HCT116 (cell line): ENCODE measurements around the gene CCNJL. TPM values are rescaled to one million over a fixed set of nuclear protein-coding genes. Genes with fewer than 3 reads are reported as not detected.

ENCODE experiments used
- ATAC-seq: fragments of 200-7000 bp; cut with Tn5 transposase; 2 replicates; pipeline ENCODE4 v1.9.1; 2020; ENCODE audit warnings: mild to moderate bottlenecking, moderate library complexity
- BruUV-seq: library from RNA; stranded (reverse); fragments of 400-500 nt; replicated peaks from 2 replicates; lab custom pipeline; 2021; lab: Mats Ljungman, UMichigan
- CTCF ChIA-PET: fragments of 300-600 bp; sonication (Branson Sonifier 250); formaldehyde crosslinking; loops from one replicate; lab custom pipeline; 2021; ENCODE audit warnings: antibody characterized with exemption; lab: Charles Lee
- POLR2A ChIA-PET: fragments of 300-600, 350-600 bp; sonication (Branson Sonifier 250); formaldehyde crosslinking; loops from one replicate; lab custom pipeline; 2021; ENCODE audit warnings: antibody characterized with exemption; lab: Charles Lee
- RAD21 ChIA-PET, 2 experiments: fragments of 300-600 bp; sonication (Branson Sonifier 250); formaldehyde crosslinking; loops; one replicate each; lab custom pipeline; 2023; ENCODE audit warnings: low total read pairs in 2 of 2; ENCODE audit not compliant: uncharacterized antibody in 2 of 2, unreplicated experiment in 2 of 2, low non-redundant PET in 1 of 2; lab: Charles Lee
- DNase-seq: peaks from one replicate; pipeline ENCODE4 v3.0.0-alpha.2; 2010; ENCODE audit warnings: low read depth, low spot score
- H2AFZ ChIP-seq: fragments of 200-600 bp; shearing (Covaris generic), sonication (generic); 2 replicates; pipeline ENCODE4 v1.6.1; 2017; ENCODE audit warnings: low read depth, mixed run types, mixed read lengths, antibody characterized with exemption, low read length; ENCODE audit not compliant: poor library complexity, severe bottlenecking
- H3K27ac ChIP-seq: 2 replicates; pipeline ENCODE4 v1.5.1; 2012; ENCODE audit warnings: low read depth, low read length
- H3K27me3 ChIP-seq: fragments of 200-600 bp; sonication (generic); 2 replicates; pipeline ENCODE4 v1.6.1; 2016; ENCODE audit warnings: mixed run types, low read length, mixed read lengths; ENCODE audit not compliant: insufficient read depth
- H3K36me3 ChIP-seq, 2 experiments: fragments of 200-500 bp in 1 of 2; fragments of 200-600 bp in 1 of 2; sonication (Bioruptor generic) in 1 of 2; sonication (generic) in 1 of 2; 2 replicates each; pipeline versions ENCODE4 v1.5.1 to v1.6.1; 2014 to 2016; ENCODE audit warnings: low read length in 2 of 2, inconsistent platforms in 1 of 2, mixed read lengths in 1 of 2, mixed run types in 1 of 2; ENCODE audit not compliant: insufficient read depth in 2 of 2, control insufficient read depth in 1 of 2
- H3K4me1 ChIP-seq, 2 experiments: fragments of 200-600 bp in 1 of 2; sonication (generic) in 1 of 2; 2 replicates each; pipeline versions ENCODE4 v1.5.1 to v1.6.1; 2012 to 2017; ENCODE audit warnings: low read length in 2 of 2, inconsistent platforms in 1 of 2, mild to moderate bottlenecking in 1 of 2, mixed read lengths in 1 of 2, mixed run types in 1 of 2, moderate library complexity in 1 of 2; ENCODE audit not compliant: insufficient read depth in 2 of 2, control insufficient read depth in 1 of 2
- H3K4me2 ChIP-seq: fragments of 200-600 bp; sonication (generic); 2 replicates; pipeline ENCODE4 v1.6.1; 2017; ENCODE audit warnings: mixed run types, low read length, mixed read lengths
- H3K4me3 ChIP-seq, 2 experiments: fragments of 200-600 bp in 1 of 2; sonication (generic) in 1 of 2; replicated peaks in 1 of 2; 2 replicates each; pipeline ENCODE4 v1.5.1; 2011 to 2016; ENCODE audit warnings: low read length in 2 of 2, control low read depth in 1 of 2, low read depth in 1 of 2, mild to moderate bottlenecking in 1 of 2, mixed read lengths in 1 of 2, mixed run types in 1 of 2
- H3K79me2 ChIP-seq: fragments of 200-600 bp; sonication (generic); 2 replicates; pipeline ENCODE4 v1.6.1; 2017; ENCODE audit warnings: mild to moderate bottlenecking, mixed run types, low read length, moderate library complexity, mixed read lengths; ENCODE audit not compliant: insufficient read depth
- H3K9ac ChIP-seq: fragments of 200-600 bp; sonication (generic); 2 replicates; pipeline ENCODE4 v1.6.1; 2016; ENCODE audit warnings: low read length, mixed read lengths
- H3K9me2 ChIP-seq: fragments of 200-600 bp; sonication (generic), shearing (Covaris generic); 2 replicates; pipeline ENCODE4 v1.6.1; 2017; ENCODE audit warnings: mixed run types, mild to moderate bottlenecking, moderate library complexity; ENCODE audit not compliant: insufficient read depth
- H3K9me3 ChIP-seq, 2 experiments: fragments of 200-500 bp in 1 of 2; fragments of 200-600 bp in 1 of 2; sonication (Bioruptor generic) in 1 of 2; sonication (generic) in 1 of 2; 2 replicates each; pipeline ENCODE4 v1.6.1; 2014 to 2017; ENCODE audit warnings: low read length in 2 of 2, mixed read lengths in 2 of 2, inconsistent platforms in 1 of 2, low read depth in 1 of 2, mild to moderate bottlenecking in 1 of 2, mixed run types in 1 of 2, moderate library complexity in 1 of 2; ENCODE audit not compliant: control insufficient read depth in 1 of 2, insufficient read depth in 1 of 2
- H4K20me1 ChIP-seq: fragments of 200-600 bp; sonication (generic), shearing (Covaris generic); 2 replicates; pipeline ENCODE4 v1.6.1; 2017; ENCODE audit warnings: mixed run types, mild to moderate bottlenecking, moderate library complexity; ENCODE audit not compliant: insufficient read depth
- EGR1 ChIP-seq: IDR thresholded peaks from 2 replicates; pipeline ENCODE4 v1.6.1; 2012; ENCODE audit warnings: low read depth
- EZH2phosphoT487 ChIP-seq: fragments of 200-600 bp; IDR thresholded peaks from 2 replicates; pipeline ENCODE4 v1.6.1; 2018; ENCODE audit warnings: antibody characterized with exemption, borderline replicate concordance
- JUND ChIP-seq: IDR thresholded peaks from 2 replicates; pipeline ENCODE4 v1.6.1; 2012
- POLR2A ChIP-seq: IDR thresholded peaks from 2 replicates; pipeline ENCODE4 v1.7.0; 2011; ENCODE audit warnings: borderline replicate concordance; ENCODE audit not compliant: insufficient read depth, insufficient read length; ENCODE audit errors: extremely low read depth
- POLR2AphosphoS5 ChIP-seq: IDR thresholded peaks from 2 replicates; pipeline ENCODE4 v1.6.1; 2011; ENCODE audit warnings: mild to moderate bottlenecking, low read depth, low read length, moderate library complexity
- RAD21 ChIP-seq: IDR thresholded peaks from 2 replicates; pipeline ENCODE4 v1.6.1; 2012; ENCODE audit warnings: low read depth, mild to moderate bottlenecking
- SP1 ChIP-seq: IDR thresholded peaks from 2 replicates; pipeline ENCODE4 v1.6.1; 2012; ENCODE audit warnings: low read depth
- SRF ChIP-seq: IDR thresholded peaks from 2 replicates; pipeline ENCODE4 v1.6.1; 2012; ENCODE audit warnings: low read depth
- TCF7L2 ChIP-seq: IDR thresholded peaks from 2 replicates; pipeline ENCODE4 v1.7.0; 2011; ENCODE audit warnings: borderline replicate concordance, inconsistent platforms; ENCODE audit not compliant: insufficient read depth, insufficient read length; ENCODE audit errors: extremely low read depth
- intact Hi-C: fragments of 100-400 bp; cut with micrococcal nuclease; formaldehyde crosslinking; loops from 2 replicates; pipeline ENCODE4 v1.10.0; 2022
- total RNA-seq: library from RNA; stranded (reverse); gene quantifications from one replicate; pipeline ENCODE4 v1.2.1, GENCODE V29; 2021; ENCODE audit not compliant: unreplicated experiment
- TF ChIP-seq, protein P1 (sequence below): IDR thresholded peaks from 2 replicates; pipeline ENCODE4 v1.6.1; 2012
- TF ChIP-seq, protein P2 (sequence below), 3 experiments: fragments of 200-600 bp in 1 of 3; sonication (generic) in 1 of 3; IDR thresholded peaks in 2 of 3; conservative IDR thresholded peaks in 1 of 3; 2 replicates each; pipeline ENCODE4 v1.5.1; 2012 to 2017; ENCODE audit warnings: low read depth in 2 of 3, low read length in 2 of 3, antibody characterized with exemption in 1 of 3, borderline replicate concordance in 1 of 3, control low read depth in 1 of 3, mild to moderate bottlenecking in 1 of 3, mixed read lengths in 1 of 3, mixed run types in 1 of 3, moderate library complexity in 1 of 3; ENCODE audit not compliant: insufficient read depth in 1 of 3
- TF ChIP-seq, protein P3 (sequence below): IDR thresholded peaks from 2 replicates; pipeline ENCODE4 v1.6.1; 2011; ENCODE audit warnings: mild to moderate bottlenecking, low read length, moderate library complexity; ENCODE audit not compliant: insufficient replicate concordance; ENCODE audit errors: extremely low read depth
- TF ChIP-seq, protein P4 (sequence below): IDR thresholded peaks from 2 replicates; pipeline ENCODE4 v1.6.1; 2012

Gene CCNJL
- total RNA-seq, 1 experiment from 2014 or later: 2.9 TPM

DNA sequence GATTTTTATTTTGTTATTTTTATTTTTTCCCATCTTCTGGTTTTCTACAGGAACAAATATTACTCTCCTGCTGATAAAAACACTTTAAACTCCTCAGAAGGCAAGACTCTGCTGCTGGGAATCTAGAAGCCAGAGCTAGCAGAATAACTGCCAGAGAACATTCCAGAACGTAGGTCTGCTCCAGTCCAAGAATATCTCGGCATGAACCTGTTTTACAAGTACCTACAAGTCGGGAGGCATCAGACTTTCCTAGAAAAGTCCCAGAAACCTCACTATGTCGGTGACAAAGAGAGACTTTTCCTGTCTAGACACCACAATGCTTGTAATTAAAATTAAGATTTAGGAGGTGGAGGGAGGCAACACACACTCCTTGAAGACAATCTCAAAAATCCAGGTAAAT lies 41.7 kb downstream of the CCNJL start (continued):
- no peak for TF ChIP-seq TCF7L2

DNA sequence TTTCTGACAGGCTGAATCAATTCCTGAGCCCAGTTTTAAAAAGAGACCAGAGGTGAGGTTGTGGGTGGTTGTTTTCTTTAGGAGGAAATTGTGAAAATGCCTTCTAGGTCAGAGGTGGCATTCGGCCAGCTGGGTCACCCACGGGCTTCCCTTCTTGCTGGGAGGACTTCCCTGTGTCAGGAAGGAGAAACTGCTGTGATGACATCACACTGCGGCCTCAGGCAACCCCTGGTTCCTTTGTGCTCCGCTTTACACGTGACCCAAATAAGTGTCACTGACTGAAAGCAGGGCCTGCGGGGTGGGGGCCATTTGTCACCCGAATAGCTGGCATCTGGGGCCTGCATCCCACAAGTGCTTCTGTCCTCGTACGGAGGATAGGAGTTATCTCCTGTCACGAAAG lies 43.3 kb downstream of the CCNJL start:
- H3K27ac ChIP-seq: no peak overlapping the region
- no peak overlapping the region for H3K9ac ChIP-seq
- no peaks in the 10 kb centered on the region for H4K20me1 ChIP-seq
- H3K9me3 ChIP-seq: no peaks in the 10 kb centered on the region
- H2AFZ ChIP-seq: no peak overlapping the region
- H3K27me3 ChIP-seq: no peaks in the 10 kb centered on the region
- intact Hi-C loops: no loop called here
- no peaks in the 10 kb centered on the region for H3K79me2 ChIP-seq
- ChIA-PET CTCF (no interaction called here), POLR2A (no interaction called here), RAD21 (no interaction called here)
- H3K4me2 ChIP-seq: no peak overlapping the region
- H3K9me2 ChIP-seq: no peaks in the 10 kb centered on the region
- no peaks in the 10 kb centered on the region for H3K36me3 ChIP-seq
- no peaks in the 10 kb centered on the region for H3K4me1 ChIP-seq
- TF ChIP-seq POLR2AphosphoS5 (no peak), SRF (no peak), EGR1 (no peak), SP1 (no peak), POLR2A (no peak), RAD21 (no peak), JUND (no peak), EZH2phosphoT487 (no peak)
- TF ChIP-seq, protein P1, sequence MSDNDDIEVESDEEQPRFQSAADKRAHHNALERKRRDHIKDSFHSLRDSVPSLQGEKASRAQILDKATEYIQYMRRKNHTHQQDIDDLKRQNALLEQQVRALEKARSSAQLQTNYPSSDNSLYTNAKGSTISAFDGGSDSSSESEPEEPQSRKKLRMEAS: no peak
- TF ChIP-seq, protein P2, sequence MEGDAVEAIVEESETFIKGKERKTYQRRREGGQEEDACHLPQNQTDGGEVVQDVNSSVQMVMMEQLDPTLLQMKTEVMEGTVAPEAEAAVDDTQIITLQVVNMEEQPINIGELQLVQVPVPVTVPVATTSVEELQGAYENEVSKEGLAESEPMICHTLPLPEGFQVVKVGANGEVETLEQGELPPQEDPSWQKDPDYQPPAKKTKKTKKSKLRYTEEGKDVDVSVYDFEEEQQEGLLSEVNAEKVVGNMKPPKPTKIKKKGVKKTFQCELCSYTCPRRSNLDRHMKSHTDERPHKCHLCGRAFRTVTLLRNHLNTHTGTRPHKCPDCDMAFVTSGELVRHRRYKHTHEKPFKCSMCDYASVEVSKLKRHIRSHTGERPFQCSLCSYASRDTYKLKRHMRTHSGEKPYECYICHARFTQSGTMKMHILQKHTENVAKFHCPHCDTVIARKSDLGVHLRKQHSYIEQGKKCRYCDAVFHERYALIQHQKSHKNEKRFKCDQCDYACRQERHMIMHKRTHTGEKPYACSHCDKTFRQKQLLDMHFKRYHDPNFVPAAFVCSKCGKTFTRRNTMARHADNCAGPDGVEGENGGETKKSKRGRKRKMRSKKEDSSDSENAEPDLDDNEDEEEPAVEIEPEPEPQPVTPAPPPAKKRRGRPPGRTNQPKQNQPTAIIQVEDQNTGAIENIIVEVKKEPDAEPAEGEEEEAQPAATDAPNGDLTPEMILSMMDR (IDR thresholded peaks at IDR 0.05 in 2 of 3, conservative IDR thresholded peaks at IDR 0.05 in 1 of 3; ENCODE audit: borderline replicate concordance in 1 of 3, insufficient read depth in 1 of 3, low read depth in 2 of 3, low read length in 2 of 3): no peak
- TF ChIP-seq, protein P3, sequence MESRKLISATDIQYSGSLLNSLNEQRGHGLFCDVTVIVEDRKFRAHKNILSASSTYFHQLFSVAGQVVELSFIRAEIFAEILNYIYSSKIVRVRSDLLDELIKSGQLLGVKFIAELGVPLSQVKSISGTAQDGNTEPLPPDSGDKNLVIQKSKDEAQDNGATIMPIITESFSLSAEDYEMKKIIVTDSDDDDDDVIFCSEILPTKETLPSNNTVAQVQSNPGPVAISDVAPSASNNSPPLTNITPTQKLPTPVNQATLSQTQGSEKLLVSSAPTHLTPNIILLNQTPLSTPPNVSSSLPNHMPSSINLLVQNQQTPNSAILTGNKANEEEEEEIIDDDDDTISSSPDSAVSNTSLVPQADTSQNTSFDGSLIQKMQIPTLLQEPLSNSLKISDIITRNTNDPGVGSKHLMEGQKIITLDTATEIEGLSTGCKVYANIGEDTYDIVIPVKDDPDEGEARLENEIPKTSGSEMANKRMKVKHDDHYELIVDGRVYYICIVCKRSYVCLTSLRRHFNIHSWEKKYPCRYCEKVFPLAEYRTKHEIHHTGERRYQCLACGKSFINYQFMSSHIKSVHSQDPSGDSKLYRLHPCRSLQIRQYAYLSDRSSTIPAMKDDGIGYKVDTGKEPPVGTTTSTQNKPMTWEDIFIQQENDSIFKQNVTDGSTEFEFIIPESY: no peak
- TF ChIP-seq, protein P4, sequence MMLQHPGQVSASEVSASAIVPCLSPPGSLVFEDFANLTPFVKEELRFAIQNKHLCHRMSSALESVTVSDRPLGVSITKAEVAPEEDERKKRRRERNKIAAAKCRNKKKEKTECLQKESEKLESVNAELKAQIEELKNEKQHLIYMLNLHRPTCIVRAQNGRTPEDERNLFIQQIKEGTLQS: no peak
- H3K4me3 ChIP-seq: no peak overlapping the region
- BruUV-seq: no TSS peak
- no peak for ATAC-seq
- no peak for DNase-seq
